Panc1 (cell line): Measurements from ENCODE around the gene FAM216A. TPM values are rescaled to one million over a fixed set of nuclear protein-coding genes. Genes with fewer than 3 reads are reported as not detected.

ENCODE experiments used
- ATAC-seq: fragments of 200-7000 bp; cut with Tn5 transposase; 2 replicates; pipeline ENCODE4 v1.9.1; 2020; ENCODE audit warnings: mild to moderate bottlenecking, moderate library complexity
- BruUV-seq: library from RNA; stranded (reverse); fragments of 400-500 nt; replicated peaks from 2 replicates; lab custom pipeline; 2021; lab: Mats Ljungman, UMichigan
- CTCF ChIA-PET: fragments of 300-600 bp; sonication (Branson Sonifier 250); formaldehyde crosslinking; loops from one replicate; lab custom pipeline; 2022; ENCODE audit warnings: antibody characterized with exemption; lab: Charles Lee
- POLR2A ChIA-PET: fragments of 300-600 bp; sonication (Branson Sonifier 250); formaldehyde crosslinking; loops from one replicate; lab custom pipeline; 2022; ENCODE audit warnings: antibody characterized with exemption; lab: Charles Lee
- DNase-seq: peaks from one replicate; pipeline ENCODE4 v3.0.0-alpha.2; 2010; ENCODE audit warnings: low read depth, low spot score
- H3K27ac ChIP-seq: 2 replicates; pipeline ENCODE4 v1.5.1; 2011; ENCODE audit warnings: mild to moderate bottlenecking, low read length, inconsistent platforms
- H3K27me3 ChIP-seq: fragments of 200-500 bp; sonication (Bioruptor generic); 2 replicates; pipeline ENCODE4 v1.6.0; 2014; ENCODE audit warnings: low read length, inconsistent platforms; ENCODE audit not compliant: control insufficient read depth, insufficient read depth
- H3K36me3 ChIP-seq: fragments of 200-500 bp; sonication (Bioruptor generic); 2 replicates; pipeline ENCODE4 v1.5.1; 2014; ENCODE audit warnings: inconsistent platforms, mild to moderate bottlenecking, low read length, moderate library complexity; ENCODE audit not compliant: control insufficient read depth, insufficient read depth
- H3K4me1 ChIP-seq: 2 replicates; pipeline ENCODE4 v1.5.1; 2011; ENCODE audit warnings: inconsistent platforms, mild to moderate bottlenecking, low read length, moderate library complexity; ENCODE audit not compliant: control insufficient read depth, insufficient read depth
- H3K4me3 ChIP-seq, 2 experiments: 2 replicates each; pipeline ENCODE4 v1.5.1; 2011 to 2012; ENCODE audit warnings: low read depth in 2 of 2, low read length in 2 of 2, mild to moderate bottlenecking in 2 of 2, inconsistent platforms in 1 of 2, moderate library complexity in 1 of 2
- H3K9me3 ChIP-seq: fragments of 200-500 bp; sonication (Bioruptor generic); 2 replicates; pipeline ENCODE4 v1.5.1; 2014; ENCODE audit warnings: low read depth, mild to moderate bottlenecking, inconsistent platforms, low read length, moderate library complexity; ENCODE audit not compliant: control insufficient read depth, insufficient read depth
- POLR2AphosphoS5 ChIP-seq: IDR thresholded peaks from 2 replicates; pipeline ENCODE4 v1.6.1; 2012; ENCODE audit warnings: mild to moderate bottlenecking, low read depth, low read length, moderate library complexity
- REST ChIP-seq, 2 experiments: IDR thresholded peaks; 2 replicates each; pipeline ENCODE4 v1.6.1; 2011 to 2012; ENCODE audit warnings: low read depth in 2 of 2, control low read depth in 1 of 2, low read length in 1 of 2, mild to moderate bottlenecking in 1 of 2, moderate library complexity in 1 of 2; ENCODE audit not compliant: insufficient read depth in 1 of 2
- SIN3A ChIP-seq: IDR thresholded peaks from 2 replicates; pipeline ENCODE4 v1.6.1; 2012; ENCODE audit warnings: low read depth, mild to moderate bottlenecking, low read length, moderate library complexity, borderline replicate concordance; ENCODE audit not compliant: insufficient read depth
- TCF7L2 ChIP-seq: IDR thresholded peaks from 2 replicates; pipeline ENCODE4 v1.6.1; 2011; ENCODE audit warnings: mild to moderate bottlenecking, low read depth, low read length, inconsistent platforms
- in situ Hi-C: cut with HindIII; loops from 2 replicates; pipeline ENCODE4 v1.10.0; 2016; ENCODE audit warnings: low sequenced_read_pairs, low pct_unique_long_range_greater_than_20kb
- intact Hi-C: fragments of 100-400 bp; cut with micrococcal nuclease; formaldehyde crosslinking; loops from one replicate; pipeline ENCODE4 v1.10.0; 2022; ENCODE audit not compliant: unreplicated experiment
- total RNA-seq: library from RNA; stranded (reverse); gene quantifications from one replicate; pipeline ENCODE4 v1.2.1, GENCODE V29; 2021; ENCODE audit not compliant: unreplicated experiment
- TF ChIP-seq, protein P1 (sequence below): fragments of 450-650 bp; IDR thresholded peaks from 2 replicates; pipeline ENCODE4 v1.5.1; 2017; ENCODE audit warnings: mild to moderate bottlenecking

Gene FAM216A
- total RNA-seq, 1 experiment from 2014 or later: 22.3 TPM

GRCh38 chr12:110536834-110537604 is 68.4 kb downstream of the FAM216A start:
- no peak for ATAC-seq
- no peaks in the 10 kb centered on the region for H3K4me1 ChIP-seq
- no peak overlapping the region for H3K4me3 ChIP-seq
- H3K36me3 ChIP-seq: peaks cover 8% of the 10 kb centered on the region; the same call in 1 of the 2 replicates
- no peak overlapping the region for H3K27ac ChIP-seq
- in situ Hi-C loops (no loop called here), intact Hi-C loops (no loop called here)
- no peaks in the 10 kb centered on the region for H3K27me3 ChIP-seq
- no peaks in the 10 kb centered on the region for H3K9me3 ChIP-seq
- TF ChIP-seq TCF7L2 (no peak), REST (IDR thresholded peaks at IDR 0.05; ENCODE audit: insufficient read depth in 1 of 2, low read depth in 2 of 2, low read length in 1 of 2) (no peak), POLR2AphosphoS5 (no peak), SIN3A (no peak)
- TF ChIP-seq, protein P1, sequence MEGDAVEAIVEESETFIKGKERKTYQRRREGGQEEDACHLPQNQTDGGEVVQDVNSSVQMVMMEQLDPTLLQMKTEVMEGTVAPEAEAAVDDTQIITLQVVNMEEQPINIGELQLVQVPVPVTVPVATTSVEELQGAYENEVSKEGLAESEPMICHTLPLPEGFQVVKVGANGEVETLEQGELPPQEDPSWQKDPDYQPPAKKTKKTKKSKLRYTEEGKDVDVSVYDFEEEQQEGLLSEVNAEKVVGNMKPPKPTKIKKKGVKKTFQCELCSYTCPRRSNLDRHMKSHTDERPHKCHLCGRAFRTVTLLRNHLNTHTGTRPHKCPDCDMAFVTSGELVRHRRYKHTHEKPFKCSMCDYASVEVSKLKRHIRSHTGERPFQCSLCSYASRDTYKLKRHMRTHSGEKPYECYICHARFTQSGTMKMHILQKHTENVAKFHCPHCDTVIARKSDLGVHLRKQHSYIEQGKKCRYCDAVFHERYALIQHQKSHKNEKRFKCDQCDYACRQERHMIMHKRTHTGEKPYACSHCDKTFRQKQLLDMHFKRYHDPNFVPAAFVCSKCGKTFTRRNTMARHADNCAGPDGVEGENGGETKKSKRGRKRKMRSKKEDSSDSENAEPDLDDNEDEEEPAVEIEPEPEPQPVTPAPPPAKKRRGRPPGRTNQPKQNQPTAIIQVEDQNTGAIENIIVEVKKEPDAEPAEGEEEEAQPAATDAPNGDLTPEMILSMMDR: no peak
- ChIA-PET CTCF (interaction anchor here (1.0 kb wide), 1 partner anchor 68 kb away, joined by 3 read pairs; the partner anchor contains the start of genes FAM216A and GPN3), POLR2A (interaction anchor here (0.6 kb wide), 1 partner anchor 24 kb away, joined by 3 read pairs; no protein-coding TSS in a partner anchor)
- no TSS peak for BruUV-seq
- DNase-seq: no peak

DNA sequence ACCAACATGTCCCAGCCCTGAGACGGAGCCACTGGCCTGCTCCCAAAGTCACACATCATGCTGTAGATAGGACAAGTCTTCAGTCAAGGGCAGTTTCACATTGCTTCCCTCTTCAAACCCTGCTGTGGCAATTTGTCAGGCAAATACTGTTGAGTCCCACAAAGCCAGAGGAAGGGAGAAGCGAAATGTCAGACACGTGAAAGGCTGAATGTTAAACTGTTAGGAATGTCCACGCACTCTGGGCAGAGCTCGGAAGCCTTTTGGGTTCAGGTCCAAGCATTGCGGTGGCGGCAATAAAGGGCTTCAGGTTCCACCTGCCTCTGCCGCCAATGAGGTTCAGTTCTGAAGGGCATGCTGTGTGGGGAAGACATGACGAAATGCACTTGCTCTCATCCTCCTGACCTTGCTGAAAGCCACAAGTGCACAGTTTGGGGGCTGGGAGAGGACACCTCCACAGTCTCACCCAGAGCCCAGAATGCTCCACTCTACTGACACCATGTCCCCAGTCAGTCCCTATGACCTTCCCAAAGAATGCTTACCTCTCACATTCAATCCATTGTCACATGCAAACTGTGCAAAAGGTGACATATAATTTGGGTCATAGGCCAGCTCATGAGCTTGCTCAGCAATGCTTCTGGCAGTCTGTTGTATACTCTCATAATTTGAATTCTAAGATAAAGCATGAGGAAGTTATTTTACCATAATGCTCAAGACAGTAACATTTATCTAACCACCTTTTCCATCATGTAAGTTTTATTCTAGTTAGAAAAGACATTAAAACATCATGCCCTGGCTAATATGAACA is 69.2 kb downstream of the FAM216A start:
- H3K27ac ChIP-seq: no peak overlapping the region
- H3K4me1 ChIP-seq: no peaks in the 10 kb centered on the region
- no peak overlapping the region for H3K4me3 ChIP-seq
- in situ Hi-C loops (no loop called here), intact Hi-C loops (no loop called here)
- no peaks in the 10 kb centered on the region for H3K9me3 ChIP-seq
- BruUV-seq: no TSS peak
- H3K27me3 ChIP-seq: no peaks in the 10 kb centered on the region
- ChIA-PET CTCF (interaction anchor here (1.0 kb wide), 1 partner anchor 69 kb away, joined by 3 read pairs; the partner anchor contains the start of genes FAM216A and GPN3), POLR2A (no interaction called here)
- TF ChIP-seq POLR2AphosphoS5 (no peak), REST (IDR thresholded peaks at IDR 0.05; ENCODE audit: insufficient read depth in 1 of 2, low read depth in 2 of 2, low read length in 1 of 2) (no peak), SIN3A (no peak)
- TF ChIP-seq, protein P1: no peak
- H3K36me3 ChIP-seq: peaks cover 8% of the 10 kb centered on the region; the same call in 1 of the 2 replicates
- DNase-seq (no peak), ATAC-seq (no peak)
